Neutrophil (primary cell): ENCODE data around the gene PRAC1.

Experiments used
- H3K27ac ChIP-seq: fragments of 200-600 bp; sonication (generic); 2 replicates; pipeline ENCODE4 v1.5.1; 2016; ENCODE audit warnings: mild to moderate bottlenecking, moderate library complexity
- H3K27me3 ChIP-seq: fragments of 200-600 bp; sonication (generic); 2 replicates; pipeline ENCODE4 v1.6.0; 2016; ENCODE audit warnings: mild to moderate bottlenecking
- H3K36me3 ChIP-seq: fragments of 200-600 bp; sonication (generic); 2 replicates; pipeline ENCODE4 v1.5.1; 2017
- H3K4me1 ChIP-seq, 2 experiments: fragments of 200-600 bp in 1 of 2; sonication (generic) in 1 of 2; 1 replicate in 1 of 2; 2 replicates in 1 of 2; pipeline versions ENCODE4 v1.5.1 to v1.6.1; 2013 to 2016; ENCODE audit warnings: low read depth in 1 of 2, low read length in 1 of 2, mild to moderate bottlenecking in 1 of 2, moderate library complexity in 1 of 2; ENCODE audit not compliant: control insufficient read depth in 1 of 2, insufficient read depth in 1 of 2
- H3K4me3 ChIP-seq, 2 experiments: fragments of 200-600 bp in 1 of 2; sonication (generic) in 1 of 2; 1 replicate in 1 of 2; 2 replicates in 1 of 2; pipeline ENCODE4 v1.5.1; 2013 to 2016; ENCODE audit warnings: low read depth in 1 of 2, low read length in 1 of 2, mild to moderate bottlenecking in 1 of 2, moderate library complexity in 1 of 2
- H3K9me3 ChIP-seq: fragments of 200-600 bp; sonication (generic); 2 replicates; pipeline ENCODE4 v1.5.1; 2016
- TF ChIP-seq, protein P1 (sequence below): fragments of 200-600 bp; sonication (generic); IDR thresholded peaks from 2 replicates; pipeline ENCODE4 v1.5.1; 2016; ENCODE audit warnings: antibody characterized with exemption

PRAC1 gene

DNA sequence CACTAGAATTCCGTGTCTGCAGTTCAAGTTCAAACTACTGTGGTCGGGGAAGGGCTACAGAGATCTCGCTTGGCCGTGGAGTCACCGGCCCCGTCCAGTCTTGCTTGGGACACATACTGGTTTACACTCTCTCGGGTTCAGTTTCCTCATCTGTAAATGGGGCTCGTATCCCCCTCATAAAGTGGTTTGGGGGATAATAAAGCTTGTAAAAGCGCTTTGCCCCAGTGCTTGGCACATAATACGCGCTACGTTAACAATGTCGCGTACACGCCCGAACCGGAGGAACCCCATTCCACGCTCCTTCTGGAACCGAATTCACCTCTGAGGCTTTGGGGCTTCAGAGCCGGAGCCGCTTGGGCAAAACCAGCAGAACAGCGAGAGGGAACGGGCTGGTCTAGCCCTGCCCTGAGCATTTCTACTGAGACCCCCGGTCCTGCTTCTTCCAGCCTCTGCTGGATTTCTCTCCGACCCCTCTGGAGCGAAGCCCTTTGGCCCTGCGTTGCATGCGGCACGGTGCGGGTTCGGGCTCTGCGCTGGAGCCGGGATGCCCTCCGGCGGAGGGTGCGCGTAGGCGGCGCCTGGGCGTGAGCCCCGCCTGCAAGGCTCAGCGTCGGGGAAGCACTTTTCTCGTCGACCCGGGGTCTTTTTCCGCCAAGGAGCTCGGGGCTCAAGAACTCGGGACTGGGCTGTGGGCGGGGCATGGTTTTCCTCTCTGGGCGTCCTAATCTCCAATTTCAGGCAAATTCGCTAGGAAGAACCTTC, 32.4 kb upstream of the PRAC1 start:
- no peaks in the 10 kb centered on the region for H3K4me1 ChIP-seq
- H3K36me3 ChIP-seq: no peaks in the 10 kb centered on the region
- H3K27ac ChIP-seq: no peak overlapping the region
- H3K27me3 ChIP-seq: peaks cover 100% of the 10 kb centered on the region
- TF ChIP-seq, protein P1, sequence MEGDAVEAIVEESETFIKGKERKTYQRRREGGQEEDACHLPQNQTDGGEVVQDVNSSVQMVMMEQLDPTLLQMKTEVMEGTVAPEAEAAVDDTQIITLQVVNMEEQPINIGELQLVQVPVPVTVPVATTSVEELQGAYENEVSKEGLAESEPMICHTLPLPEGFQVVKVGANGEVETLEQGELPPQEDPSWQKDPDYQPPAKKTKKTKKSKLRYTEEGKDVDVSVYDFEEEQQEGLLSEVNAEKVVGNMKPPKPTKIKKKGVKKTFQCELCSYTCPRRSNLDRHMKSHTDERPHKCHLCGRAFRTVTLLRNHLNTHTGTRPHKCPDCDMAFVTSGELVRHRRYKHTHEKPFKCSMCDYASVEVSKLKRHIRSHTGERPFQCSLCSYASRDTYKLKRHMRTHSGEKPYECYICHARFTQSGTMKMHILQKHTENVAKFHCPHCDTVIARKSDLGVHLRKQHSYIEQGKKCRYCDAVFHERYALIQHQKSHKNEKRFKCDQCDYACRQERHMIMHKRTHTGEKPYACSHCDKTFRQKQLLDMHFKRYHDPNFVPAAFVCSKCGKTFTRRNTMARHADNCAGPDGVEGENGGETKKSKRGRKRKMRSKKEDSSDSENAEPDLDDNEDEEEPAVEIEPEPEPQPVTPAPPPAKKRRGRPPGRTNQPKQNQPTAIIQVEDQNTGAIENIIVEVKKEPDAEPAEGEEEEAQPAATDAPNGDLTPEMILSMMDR: no peak
- H3K4me3 ChIP-seq: no peak overlapping the region
- no peaks in the 10 kb centered on the region for H3K9me3 ChIP-seq

DNA sequence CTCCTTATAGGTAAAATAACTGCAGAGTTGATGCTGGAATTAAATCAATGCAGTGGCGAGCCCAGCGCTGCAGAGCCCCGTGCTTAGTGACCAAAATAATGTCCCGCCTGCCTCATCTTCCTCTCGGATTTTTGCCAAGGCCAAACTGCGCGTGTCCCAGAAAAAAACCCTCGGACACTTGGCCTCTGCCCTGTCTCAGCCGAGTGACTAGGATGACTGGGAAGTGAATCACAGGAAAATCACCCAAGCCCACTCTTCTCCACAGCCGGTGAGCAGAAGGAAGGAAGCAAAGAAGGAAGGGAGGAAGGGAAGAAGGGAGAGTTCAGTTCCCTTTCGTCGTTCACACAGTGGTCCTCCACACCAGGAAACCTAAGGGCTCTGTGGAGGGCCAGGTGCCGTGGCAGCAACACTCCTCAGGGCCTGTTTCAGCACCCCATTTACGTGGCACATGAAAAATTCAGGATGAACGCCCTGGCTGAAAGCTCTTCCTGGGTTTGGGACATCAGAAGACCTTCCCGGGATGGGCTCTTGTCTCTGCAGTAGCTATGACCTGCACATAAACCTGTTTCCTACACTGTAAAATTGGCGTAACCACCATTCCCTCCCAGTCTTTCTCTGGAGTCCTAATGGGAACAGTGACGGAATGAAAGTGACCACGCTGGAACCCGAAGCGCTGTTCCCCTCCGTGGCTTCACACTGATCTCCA, 31.6 kb upstream of the PRAC1 start:
- Histone ChIP-seq H3K9me3 (no peaks in the 10 kb centered on the region), H3K27me3 (peaks cover 100% of the 10 kb centered on the region), H3K36me3 (no peaks in the 10 kb centered on the region), H3K4me3 (no peak overlapping the region), H3K4me1 (no peaks in the 10 kb centered on the region), H3K27ac (no peak overlapping the region)
- TF ChIP-seq, protein P1: no peak

DNA sequence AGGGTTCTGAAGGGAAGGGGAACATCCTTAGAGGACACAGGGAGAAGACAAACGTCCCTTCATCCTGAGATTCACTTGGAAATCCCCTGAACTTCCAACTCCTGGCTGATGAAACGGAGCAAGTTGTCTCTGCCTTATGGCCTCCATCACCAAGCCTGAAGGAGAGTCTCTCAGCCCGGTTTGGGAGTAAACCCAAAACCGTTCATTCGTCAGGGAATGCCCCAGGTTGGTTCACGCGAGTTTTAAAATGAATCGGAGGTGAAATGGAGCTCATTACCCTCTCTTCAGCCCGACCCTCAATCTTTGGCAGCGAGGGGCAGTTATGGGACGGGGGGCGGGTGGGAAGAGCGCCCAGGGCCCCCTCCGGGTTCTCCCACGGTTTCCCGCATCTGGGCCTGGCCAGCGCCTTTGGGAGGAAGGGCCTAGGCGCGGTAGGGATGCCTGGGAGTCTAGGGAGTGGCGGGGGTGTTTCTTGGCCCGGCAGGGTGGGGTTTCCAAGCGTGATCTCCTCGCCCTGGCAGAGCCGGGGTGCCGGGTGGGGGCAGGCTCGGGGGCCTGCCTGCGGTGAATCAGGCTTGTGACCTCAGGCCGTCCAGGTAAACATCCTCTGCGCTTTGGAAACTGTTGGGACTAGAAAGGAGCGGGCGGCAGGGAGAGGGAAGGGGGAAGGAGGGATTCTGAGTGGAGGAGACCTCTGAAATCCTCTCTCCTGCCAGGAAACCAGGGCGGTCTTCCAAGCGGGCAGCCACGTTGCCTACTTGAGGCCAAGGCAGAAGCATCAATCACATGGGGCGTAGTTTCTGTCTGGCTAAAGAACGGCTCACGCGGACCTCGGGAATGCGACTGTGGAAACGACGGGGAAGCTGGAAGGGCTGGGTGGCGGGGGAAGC, 30.3 kb upstream of the PRAC1 start:
- TF ChIP-seq, protein P1: no peak
- H3K4me1 ChIP-seq: no peaks in the 10 kb centered on the region
- H3K27ac ChIP-seq: no peak overlapping the region
- peaks cover 100% of the 10 kb centered on the region for H3K27me3 ChIP-seq
- H3K9me3 ChIP-seq: no peaks in the 10 kb centered on the region
- no peaks in the 10 kb centered on the region for H3K36me3 ChIP-seq
- H3K4me3 ChIP-seq: no peak overlapping the region

DNA sequence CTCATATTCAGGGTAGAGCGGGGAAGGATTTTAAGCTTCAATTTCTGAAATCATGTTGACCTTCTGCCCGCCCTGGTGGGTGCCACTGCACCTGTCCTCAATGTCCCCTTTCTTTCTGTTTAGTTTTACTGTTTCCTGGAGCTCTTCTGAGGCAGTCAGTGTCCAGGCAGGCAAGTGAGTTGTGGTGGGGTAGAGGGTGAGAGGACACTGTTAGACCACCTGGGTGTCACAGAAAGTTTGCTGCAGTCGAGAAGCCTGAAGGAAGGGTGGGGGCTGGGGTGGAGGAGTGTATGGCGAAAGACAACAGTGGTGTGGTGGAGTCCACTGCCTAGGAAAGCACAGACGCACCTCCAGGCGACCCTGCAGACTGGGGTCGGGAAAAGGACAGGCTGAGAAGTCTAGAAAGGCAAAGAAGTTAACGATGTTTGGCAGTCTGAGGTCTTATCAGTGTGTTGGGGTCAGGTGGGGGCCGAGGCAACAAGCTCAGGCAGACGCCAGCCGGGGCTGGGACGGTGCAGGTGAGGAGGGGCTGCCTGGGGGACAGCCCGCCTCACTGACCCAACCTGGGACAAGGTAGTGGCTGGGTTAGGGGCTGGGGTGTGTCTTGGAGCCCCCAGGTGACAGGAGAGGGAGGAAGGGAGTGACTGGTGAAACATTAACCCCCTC, 29.5 kb upstream of the PRAC1 start:
- H3K27ac ChIP-seq: no peak overlapping the region
- no peaks in the 10 kb centered on the region for H3K9me3 ChIP-seq
- TF ChIP-seq, protein P1: no peak
- H3K4me1 ChIP-seq: no peaks in the 10 kb centered on the region
- H3K36me3 ChIP-seq: no peaks in the 10 kb centered on the region
- H3K4me3 ChIP-seq: no peak overlapping the region
- H3K27me3 ChIP-seq: peaks cover 100% of the 10 kb centered on the region

DNA sequence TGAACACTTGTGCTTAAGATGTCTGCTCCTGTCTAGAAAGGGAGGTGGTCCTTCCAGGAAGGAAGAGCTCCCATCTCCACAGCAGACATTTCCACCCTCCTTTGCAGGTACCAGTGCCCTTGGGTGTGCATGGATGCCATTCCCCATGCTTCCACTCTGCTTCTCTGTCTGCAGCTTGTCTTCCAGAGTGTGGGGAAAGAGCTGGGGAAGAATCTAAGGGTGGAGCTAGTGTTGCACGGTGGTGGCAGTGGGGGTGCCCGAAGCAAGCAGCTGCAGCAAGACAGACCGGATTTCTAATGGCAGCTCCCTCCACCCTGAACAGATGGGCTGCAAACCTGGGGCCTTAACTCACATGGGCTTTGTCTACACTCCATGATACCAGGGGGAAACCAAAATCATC, 28.9 kb upstream of the PRAC1 start:
- TF ChIP-seq, protein P1: no peak
- H3K36me3 ChIP-seq: no peaks in the 10 kb centered on the region

More for the DNA sequence above, 28.9 kb upstream of the PRAC1 start:
- no peak overlapping the region for H3K27ac ChIP-seq
- no peaks in the 10 kb centered on the region for H3K9me3 ChIP-seq
- H3K4me1 ChIP-seq: no peaks in the 10 kb centered on the region
- H3K27me3 ChIP-seq: peaks cover 100% of the 10 kb centered on the region
- no peak overlapping the region for H3K4me3 ChIP-seq
